Sigmoid colon (tissue), 7 donors: Measurements from ENCODE around the gene TYMP. TPM values are rescaled to one million over a fixed set of nuclear protein-coding genes. Genes with fewer than 3 reads are reported as not detected.
"Not testable (repeated sequence)": the region's sequence is repeated elsewhere in the genome, so short reads cannot be mapped to it uniquely, and the experiment has no call there.

ENCODE experiments used
- DNase-seq: peaks from one replicate; pipeline ENCODE4 v3.0.0-alpha.2; 2019
- H3K27ac ChIP-seq, 4 donors: fragments of 200-600 bp; sonication (generic); one replicate each; pipeline ENCODE4 v1.5.1; 2016 to 2019; ENCODE audit warnings: mild to moderate bottlenecking in 1 of 4
- H3K27me3 ChIP-seq, 3 donors: fragments of 200-600 bp; sonication (generic); one replicate each; pipeline ENCODE4 v1.5.1; 2019; ENCODE audit warnings: mild to moderate bottlenecking in 1 of 3
- H3K36me3 ChIP-seq, 4 donors: fragments of 200-600 bp; sonication (generic); one replicate each; pipeline ENCODE4 v1.5.1; 2016 to 2019
- H3K4me1 ChIP-seq, 4 donors: fragments of 200-600 bp; sonication (generic); one replicate each; pipeline ENCODE4 v1.5.1; 2017 to 2019
- H3K4me3 ChIP-seq, 4 donors: fragments of 200-600 bp; sonication (generic); one replicate each; pipeline ENCODE4 v1.5.1; 2017 to 2019; ENCODE audit warnings: mild to moderate bottlenecking in 2 of 4, moderate library complexity in 1 of 4
- H3K9me3 ChIP-seq, 4 donors: fragments of 200-600 bp in 3 of 4; sonication (generic) in 3 of 4; one replicate each; pipeline versions ENCODE4 v1.5.1 to v1.6.1; 2013 to 2019
- CTCF ChIP-seq, 4 experiments: fragments of 450-650 bp in 3 of 4; fragments of 200-600 bp in 1 of 4; IDR thresholded peaks; one replicate each; pipeline ENCODE4 v1.5.1; 2016 to 2019; ENCODE audit warnings: antibody characterized with exemption in 4 of 4, mild to moderate bottlenecking in 3 of 4, moderate library complexity in 2 of 4
- EP300 ChIP-seq, 4 donors: sonication (generic); formaldehyde crosslinking; IDR thresholded peaks; one replicate each; pipeline ENCODE4 v1.6.1; 2017; ENCODE audit warnings: antibody characterized with exemption in 4 of 4
- POLR2A ChIP-seq, 2 donors: fragments of 450-650 bp; IDR thresholded peaks; one replicate each; pipeline ENCODE4 v1.6.1; 2016; ENCODE audit warnings: antibody characterized with exemption in 2 of 2, mild to moderate bottlenecking in 2 of 2, moderate library complexity in 2 of 2
- POLR2AphosphoS5 ChIP-seq, 4 donors: sonication (generic); formaldehyde crosslinking; IDR thresholded peaks; one replicate each; pipeline ENCODE4 v1.6.1; 2017; ENCODE audit warnings: antibody characterized with exemption in 4 of 4
- WGBS, 2 donors: extraction: QIAGEN DNeasy Blood & Tissue Kit; methylation state at CpG; one replicate each; pipeline ENCODE4 v1.1.7; 2013; 5-methylcytosine and 5-hydroxymethylcytosine counted together
- intact Hi-C: fragments of 100-400 bp; cut with DNase I; formaldehyde crosslinking; loops from one replicate; pipeline ENCODE4 v1.15.1; 2023
- polyA plus RNA-seq, 3 donors: library from polyadenylated mRNA; stranded (reverse); fragments of 200-250 nt; gene quantifications; one replicate each; pipeline ENCODE4 v1.2.3, GENCODE V29; 2013
- total RNA-seq, 4 donors: library from RNA; depleted of rRNA; stranded (reverse); fragments of >200 nt; gene quantifications; one replicate each; pipeline ENCODE4 v1.1.0, GENCODE V29; 2016
- donor health status: healthy with polysubstance abuse.
- donor health status: Bipolar disorder and iron deficiency.
- donor health status: healthy.

Gene TYMP
- total and polyA plus RNA-seq, 7 donors = 17.4 to 169 (median 23.0) TPM

GRCh38 chr22:50521710-50522109, 8.1 kb downstream of the TYMP start:
- peaks cover 45 to 75% (median 53%) of the 10 kb centered on the region in 4 donors for H3K36me3 ChIP-seq
- WGBS, 2 donors = 88 to 95% methylated on average over 10 of the region's 10 CpGs

GRCh38 chr22:50520826-50521453, 8.9 kb downstream of the TYMP start:
- H3K9me3 ChIP-seq = no peaks in the 10 kb centered on the region
- no peak overlapping the region for H3K27ac ChIP-seq
- no peaks in the 10 kb centered on the region for H3K27me3 ChIP-seq
- H3K4me3 ChIP-seq = no peak overlapping the region
- intact Hi-C loops = no loop called here
- no peak for TF ChIP-seq POLR2AphosphoS5 (IDR thresholded peaks at IDR 0.05)
- peaks cover 0 to 22% (median 14%) of the 10 kb centered on the region in 4 donors for H3K4me1 ChIP-seq
- peaks cover 45 to 80% (median 54%) of the 10 kb centered on the region in 4 donors for H3K36me3 ChIP-seq
- WGBS, 2 donors = 93 to 95% methylated on average over 13 of the region's 13 CpGs
- DNase-seq = no peak

More at GRCh38 chr22:50521710-50522109, 8.1 kb downstream of the TYMP start:
- intact Hi-C loops = no loop called here
- Histone ChIP-seq H3K4me3 (no peak overlapping the region), H3K27me3 (no peaks in the 10 kb centered on the region), H3K9me3 (no peaks in the 10 kb centered on the region), H3K4me1 (peaks cover 0 to 30% (median 20%) of the 10 kb centered on the region in 4 donors), H3K27ac (no peak overlapping the region)
- no peak for DNase-seq
- TF ChIP-seq POLR2AphosphoS5 (IDR thresholded peaks at IDR 0.05) (no peak), POLR2A (IDR thresholded peaks at IDR 0.05) (no peak), EP300 (IDR thresholded peaks at IDR 0.05) (no peak), CTCF (IDR thresholded peaks at IDR 0.05) (no peak)

- 96% methylated on average over 8 of the region's 8 CpGs for WGBS, 2 donors
- H3K27me3 ChIP-seq, H3K4me3 ChIP-seq, intact Hi-C loops, DNase-seq, H3K27ac ChIP-seq, H3K9me3 ChIP-seq: not testable (repeated sequence)
- H3K36me3 ChIP-seq = peaks cover 45 to 80% (median 54%) of the 10 kb centered on the region in 4 donors
- peaks cover 0 to 19% (median 13%) of the 10 kb centered on the region in 4 donors for H3K4me1 ChIP-seq
These were observed 9.6 kb downstream of the TYMP start for GRCh38 chr22:50520184-50520583.

- Histone ChIP-seq H3K9me3 (no peaks in the 10 kb centered on the region), H3K4me1 (peaks cover 0 to 9% (median 3%) of the 10 kb centered on the region in 4 donors), H3K27ac (no peak overlapping the region), H3K36me3 (peaks cover 45 to 80% (median 54%) of the 10 kb centered on the region in 4 donors), H3K27me3 (no peaks in the 10 kb centered on the region), H3K4me3 (no peak overlapping the region)
- WGBS, 2 donors = 98% methylated on average over 8 of the region's 8 CpGs
- intact Hi-C loops = no loop called here
- DNase-seq = no peak
- no peak for TF ChIP-seq POLR2AphosphoS5 (IDR thresholded peaks at IDR 0.05)
- TF ChIP-seq POLR2A (IDR thresholded peaks at IDR 0.05) = no peak
- TF ChIP-seq EP300 (IDR thresholded peaks at IDR 0.05) = no peak
- TF ChIP-seq CTCF (IDR thresholded peaks at IDR 0.05) = no peak
These were observed 10.7 kb downstream of the TYMP start for GRCh38 chr22:50519151-50519550.

- intact Hi-C loops = no loop called here
- Histone ChIP-seq H3K27me3 (no peaks in the 10 kb centered on the region), H3K27ac (no peak overlapping the region), H3K9me3 (no peaks in the 10 kb centered on the region), H3K4me3 (no peak overlapping the region), H3K4me1 (peaks cover 0 to 4% (median 0%) of the 10 kb centered on the region in 4 donors), H3K36me3 (peaks cover 44 to 74% (median 51%) of the 10 kb centered on the region in 4 donors)
- WGBS, 2 donors = 95 to 96% methylated on average over 7 of the region's 7 CpGs
- TF ChIP-seq CTCF (IDR thresholded peaks at IDR 0.05) (no peak), EP300 (IDR thresholded peaks at IDR 0.05) (no peak), POLR2A (IDR thresholded peaks at IDR 0.05) (no peak), POLR2AphosphoS5 (IDR thresholded peaks at IDR 0.05) (no peak)
- DNase-seq = no peak
These were observed 11.2 kb downstream of the TYMP start for GRCh38 chr22:50518606-50519005.
